Activated T-helper 17 cell treated with anti-CD3 and anti-CD28 coated beads, Interleukin-2, amount 50 U/mL, for 72 hours (primary cell): Measurements from ENCODE around the gene USP40. TPM values are rescaled to one million over a fixed set of nuclear protein-coding genes. Genes with fewer than 3 reads are reported as not detected.
A peak's percentile ranks its signal among the peaks of the same experiment; 100 is the strongest.

Experiments
- ATAC-seq: fragments of 150-1000 bp; cut with Tn5 transposase; replicated peaks from 2 replicates; pipeline ENCODE4 v1.10.0; 2021; ENCODE audit warnings: mild to moderate bottlenecking, moderate library complexity
- H3K27ac Mint-ChIP-seq: one replicate; pipeline ENCODE4 v1.8.0; 2022; ENCODE audit warnings: mixed read lengths
- H3K27me3 Mint-ChIP-seq: one replicate; pipeline ENCODE4 v1.8.0; 2022; ENCODE audit warnings: mixed read lengths
- H3K36me3 Mint-ChIP-seq: one replicate; pipeline ENCODE4 v1.8.0; 2022; ENCODE audit warnings: low read depth, mild to moderate bottlenecking, mixed read lengths
- H3K4me1 Mint-ChIP-seq: one replicate; pipeline ENCODE4 v1.8.0; 2022; ENCODE audit warnings: mixed read lengths
- H3K4me3 Mint-ChIP-seq: one replicate; pipeline ENCODE4 v1.8.0; 2022; ENCODE audit warnings: mild to moderate bottlenecking, mixed read lengths
- H3K9me3 Mint-ChIP-seq: one replicate; pipeline ENCODE4 v1.8.0; 2022; ENCODE audit warnings: mixed read lengths
- total RNA-seq, 2 donors: library from RNA; stranded (reverse); gene quantifications; one replicate each; pipeline ENCODE4 v1.2.3, GENCODE V29; 2022

Gene USP40
- total RNA-seq, 2 donors from 2014 or later, result 11.3 to 13.5 TPM

GRCh38 chr2:233435436-233436190 is 131.0 kb downstream of the USP40 start:
- H3K4me3 Mint-ChIP-seq, result no peak overlapping the region
- peaks cover 66% of the 10 kb centered on the region for H3K36me3 Mint-ChIP-seq
- no peak overlapping the region for H3K27ac Mint-ChIP-seq
- H3K4me1 Mint-ChIP-seq, result peaks cover 4% of the 10 kb centered on the region
- no peaks in the 10 kb centered on the region for H3K27me3 Mint-ChIP-seq
- H3K9me3 Mint-ChIP-seq, result no peaks in the 10 kb centered on the region
- no peak for ATAC-seq

- Mint-ChIP-seq H3K4me3 (no peak overlapping the region), H3K36me3 (peaks cover 60% of the 10 kb centered on the region)
- ATAC-seq, result no peak
Measured at GRCh38 chr2:233434666-233435330, 131.8 kb downstream of the USP40 start.

GRCh38 chr2:233433794-233434193 is 132.8 kb downstream of the USP40 start:
- Mint-ChIP-seq H3K4me3 (no peak overlapping the region), H3K4me1 (peaks cover 15% of the 10 kb centered on the region), H3K27ac (no peak overlapping the region), H3K27me3 (no peaks in the 10 kb centered on the region), H3K36me3 (peaks cover 50% of the 10 kb centered on the region), H3K9me3 (no peaks in the 10 kb centered on the region)
- no peak for ATAC-seq

More at GRCh38 chr2:233434666-233435330, 131.8 kb downstream of the USP40 start:
- H3K27me3 Mint-ChIP-seq, result no peaks in the 10 kb centered on the region
- peak overlapping the region; percentile 70 for H3K27ac Mint-ChIP-seq
- H3K9me3 Mint-ChIP-seq, result no peaks in the 10 kb centered on the region
- H3K4me1 Mint-ChIP-seq, result peaks cover 8% of the 10 kb centered on the region

- no peaks in the 10 kb centered on the region for H3K9me3 Mint-ChIP-seq
- peaks cover 43% of the 10 kb centered on the region for H3K36me3 Mint-ChIP-seq
- H3K27ac Mint-ChIP-seq, result peak overlapping the region; percentile 11
- peaks cover 16% of the 10 kb centered on the region for H3K4me1 Mint-ChIP-seq
- no peak for ATAC-seq
- no peak overlapping the region for H3K4me3 Mint-ChIP-seq
- H3K27me3 Mint-ChIP-seq, result no peaks in the 10 kb centered on the region
Measured at GRCh38 chr2:233433029-233433428, 133.6 kb downstream of the USP40 start.

GRCh38 chr2:233430651-233431050 is 135.9 kb downstream of the USP40 start:
- Mint-ChIP-seq H3K4me3 (peak overlapping the region; percentile 2), H3K36me3 (peaks cover 35% of the 10 kb centered on the region), H3K9me3 (no peaks in the 10 kb centered on the region), H3K27me3 (no peaks in the 10 kb centered on the region), H3K27ac (no peak overlapping the region), H3K4me1 (peaks cover 35% of the 10 kb centered on the region)
- ATAC-seq, result no peak

GRCh38 chr2:233430081-233430480 is 136.5 kb downstream of the USP40 start:
- peaks cover 38% of the 10 kb centered on the region for H3K4me1 Mint-ChIP-seq
- H3K4me3 Mint-ChIP-seq, result peak overlapping the region; percentile 2
- no peak for ATAC-seq
- H3K9me3 Mint-ChIP-seq, result no peaks in the 10 kb centered on the region
- H3K27ac Mint-ChIP-seq, result no peak overlapping the region
- H3K27me3 Mint-ChIP-seq, result no peaks in the 10 kb centered on the region
- H3K36me3 Mint-ChIP-seq, result peaks cover 29% of the 10 kb centered on the region

GRCh38 chr2:233429175-233429897 is 137.2 kb downstream of the USP40 start:
- no peak for ATAC-seq
- peak overlapping the region; percentile 54 for H3K27ac Mint-ChIP-seq
- H3K4me1 Mint-ChIP-seq, result peaks cover 39% of the 10 kb centered on the region
- H3K9me3 Mint-ChIP-seq, result no peaks in the 10 kb centered on the region
- H3K4me3 Mint-ChIP-seq, result no peak overlapping the region
- no peaks in the 10 kb centered on the region for H3K27me3 Mint-ChIP-seq
- peaks cover 22% of the 10 kb centered on the region for H3K36me3 Mint-ChIP-seq

- Mint-ChIP-seq H3K27ac (no peak overlapping the region), H3K27me3 (no peaks in the 10 kb centered on the region), H3K36me3 (peaks cover 17% of the 10 kb centered on the region), H3K4me1 (peaks cover 46% of the 10 kb centered on the region), H3K4me3 (no peak overlapping the region), H3K9me3 (no peaks in the 10 kb centered on the region)
- no peak for ATAC-seq
Measured at GRCh38 chr2:233428438-233428837, 138.1 kb downstream of the USP40 start.

GRCh38 chr2:233428008-233428407 is 138.6 kb downstream of the USP40 start:
- Mint-ChIP-seq H3K27ac (peak overlapping the region; percentile 50), H3K36me3 (peaks cover 17% of the 10 kb centered on the region), H3K9me3 (no peaks in the 10 kb centered on the region), H3K4me3 (no peak overlapping the region), H3K4me1 (peaks cover 51% of the 10 kb centered on the region), H3K27me3 (no peaks in the 10 kb centered on the region)
- no peak for ATAC-seq

- peak overlapping the region; percentile 52 for H3K4me3 Mint-ChIP-seq
- H3K4me1 Mint-ChIP-seq, result peaks cover 60% of the 10 kb centered on the region
- H3K27me3 Mint-ChIP-seq, result no peaks in the 10 kb centered on the region
- ATAC-seq, result peak; percentile 90
- H3K27ac Mint-ChIP-seq, result peak overlapping the region; percentile 81
- H3K9me3 Mint-ChIP-seq, result no peaks in the 10 kb centered on the region
- peaks cover 17% of the 10 kb centered on the region for H3K36me3 Mint-ChIP-seq
Measured at GRCh38 chr2:233426619-233427342, 139.8 kb downstream of the USP40 start.

Other genes starting within 250 kb of the USP40 start
- gene DGKD, start 212.3 kb downstream of the USP40 start, total RNA-seq, result 10 to 100 TPM; 34.6 to 59.6 TPM
- under 1 TPM in 1 of 2 donors, not detected in 1; 0.42 TPM for gene UGT1A8, start 50.9 kb upstream of the USP40 start, total RNA-seq
- under 1 TPM in 1 of 2 donors, not detected in 1; 0.16 TPM for gene UGT1A10, start 69.7 kb upstream of the USP40 start, total RNA-seq
- gene UGT1A9, start 105.1 kb upstream of the USP40 start, total RNA-seq, result under 1 TPM in 1 of 2 donors, not detected in 1; 0.19 TPM
- not detected for gene UGT1A7, start 115.1 kb upstream of the USP40 start, total RNA-seq
- gene UGT1A6, start 126.1 kb upstream of the USP40 start, total RNA-seq, result not detected
- not detected for gene UGT1A5, start 146.1 kb upstream of the USP40 start, total RNA-seq
- gene UGT1A4, start 152.0 kb upstream of the USP40 start, total RNA-seq, result not detected
- not detected for gene UGT1A3, start 162.3 kb upstream of the USP40 start, total RNA-seq
- gene UGT1A1, start 193.5 kb upstream of the USP40 start, total RNA-seq, result not detected
- gene MROH2A, start 211.5 kb upstream of the USP40 start, total RNA-seq, result not detected